GM19395 (cell line): ENCODE data around the gene TCF20.

ENCODE experiments used
- ATAC-seq: cut with Tn5 transposase; IDR thresholded peaks from one replicate; pipeline ENCODE4 v1.9.1; 2021; ENCODE audit warnings: mild to moderate bottlenecking, moderate library complexity; ENCODE audit not compliant: unreplicated experiment

Gene TCF20

DNA sequence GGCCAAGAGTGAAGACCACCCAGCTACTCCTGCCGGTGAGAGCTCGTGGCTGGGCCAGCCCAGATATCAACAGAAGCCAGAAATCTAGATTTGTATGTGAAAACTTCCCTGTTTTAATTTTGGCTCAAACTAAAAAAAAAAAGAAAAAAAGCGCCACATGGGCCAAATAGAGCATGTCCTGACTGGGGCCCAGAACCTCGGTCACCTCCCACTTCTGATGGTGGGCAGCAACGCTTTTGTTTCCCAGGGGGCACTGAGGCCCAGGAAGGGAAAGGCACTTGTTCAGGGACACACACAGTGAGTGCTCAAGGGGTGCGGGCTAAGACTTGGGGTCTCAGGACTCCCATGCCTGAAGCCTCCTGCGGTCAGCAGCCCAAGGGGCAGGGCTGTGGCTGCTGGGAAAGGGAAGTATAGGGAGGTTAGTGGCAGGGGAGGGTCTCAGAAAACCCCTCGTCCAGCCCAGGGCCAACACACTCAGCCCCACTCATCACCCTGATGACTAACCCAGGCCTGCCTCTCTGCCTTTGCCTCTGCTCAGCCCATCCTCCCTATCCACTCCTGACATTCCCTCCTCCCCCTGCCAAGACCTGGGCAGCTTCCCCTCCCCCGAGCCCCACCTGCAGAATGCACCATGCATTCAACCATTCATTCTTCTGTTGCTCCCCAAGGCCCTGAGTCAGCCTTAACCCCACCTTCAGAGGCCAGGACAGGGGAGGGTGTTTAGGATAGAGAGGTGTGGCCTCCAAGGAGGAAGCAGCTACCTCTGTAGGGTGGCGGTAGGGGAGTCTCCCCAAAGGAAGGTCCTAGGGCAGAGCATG is 30.0 kb upstream of the TCF20 start:
- no peak for ATAC-seq

DNA sequence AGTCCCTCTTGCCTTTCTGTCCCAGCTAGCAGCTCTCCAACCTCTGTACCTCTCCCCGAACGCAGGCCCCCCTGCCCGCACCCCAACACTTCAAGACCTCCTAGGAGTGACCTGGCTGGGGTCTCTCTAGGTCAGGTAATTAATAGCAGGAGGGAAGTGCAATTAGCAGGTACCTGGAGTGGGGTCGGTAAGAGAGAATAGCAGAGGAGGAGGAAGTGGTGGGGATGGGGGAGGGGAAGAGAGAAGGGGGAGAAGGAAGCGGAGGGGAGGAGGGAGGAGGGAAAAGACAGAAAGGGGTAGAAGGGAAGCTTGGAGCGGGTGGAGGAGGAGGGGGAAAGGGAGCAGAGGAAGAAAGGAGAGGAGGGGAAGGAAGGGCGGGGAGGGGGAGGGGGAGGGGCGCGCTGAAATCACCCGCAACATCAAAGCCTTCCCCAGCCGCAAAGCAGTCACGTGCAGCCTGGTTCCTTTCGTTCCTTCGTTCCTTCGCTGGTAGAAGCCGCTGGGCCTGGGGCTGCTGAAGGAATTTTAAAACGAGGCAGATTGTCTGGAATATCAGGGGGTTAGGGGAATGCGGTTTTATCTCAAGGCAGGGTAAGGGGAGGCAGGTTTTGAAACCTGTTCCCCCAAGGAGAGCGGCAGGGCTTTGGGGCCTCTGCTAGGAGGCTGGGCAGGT is 29.3 kb upstream of the TCF20 start:
- ATAC-seq = no peak

DNA sequence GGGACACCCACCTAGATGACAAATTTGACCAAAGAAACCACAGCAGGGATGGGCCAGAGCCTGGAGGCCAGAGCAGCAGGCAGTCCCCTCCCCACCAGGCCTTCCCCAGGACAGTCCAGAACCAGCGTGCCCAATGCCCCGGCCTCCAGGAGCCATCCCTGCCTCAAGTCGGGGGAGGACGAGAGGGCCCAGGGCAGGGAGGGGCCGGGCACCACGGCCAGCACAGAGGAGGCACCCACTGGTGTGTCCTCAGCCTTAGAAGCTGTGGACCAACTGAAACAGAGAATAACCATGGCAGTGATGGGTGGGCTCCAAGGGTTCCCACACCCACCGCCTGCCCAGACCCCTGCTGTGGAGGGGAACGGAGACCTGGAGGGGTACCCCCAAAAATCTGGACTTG is 28.3 kb upstream of the TCF20 start:
- no peak for ATAC-seq

DNA sequence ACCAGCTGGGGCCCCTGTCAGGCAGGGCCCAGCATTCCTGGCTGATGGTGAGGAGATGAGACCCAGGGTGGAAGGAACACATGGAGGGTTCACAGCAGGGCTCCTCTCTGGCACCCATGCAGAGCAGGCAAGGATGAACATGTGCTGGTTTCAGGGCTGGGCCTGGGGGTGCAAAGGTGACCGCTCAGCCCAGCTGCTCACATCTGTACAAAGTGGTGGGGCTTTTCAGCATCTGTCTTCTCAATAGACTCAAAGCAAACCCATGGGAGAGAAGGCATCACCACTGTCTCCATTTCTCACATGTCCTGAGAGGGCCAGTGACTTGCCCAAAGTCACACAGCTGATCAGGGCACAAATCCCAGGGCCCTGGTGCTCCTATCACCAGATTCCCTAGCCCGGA is 27.3 kb upstream of the TCF20 start:
- ATAC-seq = no peak

DNA sequence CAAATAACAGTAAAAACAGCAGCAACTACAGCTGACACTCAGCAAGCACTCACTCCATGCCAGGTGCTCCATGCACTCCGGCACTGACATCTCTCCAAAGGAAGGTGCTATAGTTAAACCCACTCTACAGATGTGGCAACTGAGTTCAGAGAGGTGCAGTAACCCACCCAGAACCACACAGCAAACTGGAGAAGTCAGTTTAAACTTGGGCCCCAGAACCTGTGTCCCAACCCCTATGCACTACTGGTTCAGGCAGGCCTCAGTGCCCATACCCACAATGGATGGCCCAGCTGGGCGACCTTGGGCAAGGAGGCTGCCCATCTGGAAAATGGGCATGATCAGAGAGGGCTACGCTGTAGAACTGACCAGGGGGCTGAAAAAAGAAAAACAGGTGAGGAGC is 26.4 kb upstream of the TCF20 start:
- no peak for ATAC-seq

DNA sequence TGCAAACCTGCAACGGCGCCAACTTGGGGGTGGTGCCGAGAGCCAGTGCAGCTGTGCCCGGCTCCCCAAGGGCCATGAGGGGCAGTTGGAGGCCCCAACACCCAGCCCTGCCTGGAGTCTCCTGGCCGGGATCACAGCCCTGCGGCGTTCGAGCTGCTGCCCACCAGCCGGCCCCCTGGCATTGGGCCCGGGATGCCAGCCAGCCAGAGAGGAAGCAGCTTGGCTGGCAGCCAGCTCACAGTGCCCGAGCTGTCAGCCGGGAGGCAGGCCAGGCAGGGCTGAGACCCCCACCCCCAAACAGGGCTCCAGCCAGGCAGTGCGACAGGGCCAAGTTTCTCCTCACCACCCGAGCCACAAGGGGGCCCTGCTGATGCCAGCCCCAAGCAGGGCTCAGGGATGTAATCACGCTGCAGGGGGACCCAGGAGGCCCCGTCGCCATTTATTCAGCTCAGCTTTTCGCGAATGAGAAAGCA is 26.0 kb upstream of the TCF20 start:
- no peak for ATAC-seq

DNA sequence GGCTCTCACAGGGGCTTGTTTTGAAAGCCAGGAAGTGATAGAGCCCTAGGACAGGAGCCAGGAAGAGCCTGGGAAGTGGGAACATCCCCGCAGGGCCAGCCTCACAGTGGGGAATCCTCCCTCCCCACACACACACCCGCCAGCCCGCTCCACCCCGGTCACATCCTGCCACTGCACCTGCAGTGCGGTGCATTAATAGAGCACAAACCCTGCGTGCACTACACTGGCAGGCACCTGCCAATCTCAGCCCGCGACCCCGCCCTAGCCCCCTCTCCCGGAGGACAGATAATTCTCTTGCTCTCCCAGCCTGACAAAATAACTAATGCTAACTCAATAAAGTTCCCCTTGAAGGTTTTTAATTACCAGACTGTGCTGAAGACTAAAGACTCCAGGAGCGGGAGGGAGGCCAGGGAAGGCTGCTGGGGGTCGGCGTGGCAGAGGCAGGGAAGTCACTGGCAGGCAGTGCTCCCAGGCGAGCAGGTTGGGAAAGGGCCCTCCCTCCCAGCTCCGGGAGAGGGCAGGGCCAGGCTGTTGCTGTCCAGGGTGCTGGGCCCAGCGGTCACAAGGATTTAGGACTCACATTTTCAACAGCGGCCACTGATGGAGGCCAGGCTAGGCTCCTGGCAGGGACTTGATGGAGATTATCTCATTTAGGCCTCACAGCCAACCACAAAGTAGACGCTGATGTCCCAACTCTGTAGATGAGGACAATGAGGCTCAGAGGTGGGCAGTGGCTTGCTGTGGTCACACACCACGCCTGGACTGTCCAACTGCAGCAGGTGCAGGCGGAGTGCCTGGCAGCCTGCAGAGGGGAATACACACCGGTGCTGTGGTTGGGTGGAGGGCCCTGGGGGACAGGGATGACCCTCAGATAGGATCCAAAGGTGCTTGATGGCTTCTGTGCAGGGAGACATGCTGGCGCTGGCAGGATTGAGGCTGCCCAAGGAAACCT is 23.9 kb upstream of the TCF20 start:
- ATAC-seq = no peak

DNA sequence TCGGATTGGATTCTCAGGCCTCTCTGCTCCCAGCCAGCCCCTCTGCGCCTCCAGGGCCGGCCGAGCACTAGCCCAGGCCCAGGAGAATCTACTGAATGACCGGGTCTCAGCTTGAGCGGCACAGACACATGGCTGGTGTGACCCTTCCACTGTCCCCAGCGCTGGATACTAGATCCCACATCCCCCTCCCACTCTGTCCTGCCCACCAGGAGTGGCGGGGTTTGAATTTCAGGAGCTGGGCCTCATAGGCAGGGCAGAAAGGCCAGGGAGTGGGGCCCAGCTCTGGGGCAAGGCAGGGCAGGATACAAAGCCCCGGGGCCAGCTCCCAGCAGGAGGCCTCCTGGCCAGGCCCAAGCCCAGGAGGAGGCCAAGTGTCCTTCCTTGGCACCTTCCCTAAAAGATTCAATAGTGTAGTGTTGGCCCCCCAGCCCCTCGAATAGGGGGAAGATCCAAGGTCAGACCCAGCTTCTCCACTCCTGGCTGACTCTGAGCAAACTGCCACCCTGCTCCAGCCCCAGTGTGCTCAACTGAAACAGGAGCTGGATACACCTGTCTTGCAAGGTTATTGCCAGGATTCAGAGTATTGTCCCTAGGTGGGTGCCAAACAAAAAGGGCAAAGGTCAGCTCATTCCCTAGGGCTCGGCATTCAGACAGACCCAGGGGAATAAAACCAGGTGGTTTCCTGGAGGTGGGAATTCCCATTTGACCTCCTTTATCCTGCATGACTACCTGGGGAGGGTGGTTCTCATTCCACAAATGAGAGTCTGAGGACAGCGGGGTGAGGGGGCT is 22.5 kb upstream of the TCF20 start:
- no peak for ATAC-seq

DNA sequence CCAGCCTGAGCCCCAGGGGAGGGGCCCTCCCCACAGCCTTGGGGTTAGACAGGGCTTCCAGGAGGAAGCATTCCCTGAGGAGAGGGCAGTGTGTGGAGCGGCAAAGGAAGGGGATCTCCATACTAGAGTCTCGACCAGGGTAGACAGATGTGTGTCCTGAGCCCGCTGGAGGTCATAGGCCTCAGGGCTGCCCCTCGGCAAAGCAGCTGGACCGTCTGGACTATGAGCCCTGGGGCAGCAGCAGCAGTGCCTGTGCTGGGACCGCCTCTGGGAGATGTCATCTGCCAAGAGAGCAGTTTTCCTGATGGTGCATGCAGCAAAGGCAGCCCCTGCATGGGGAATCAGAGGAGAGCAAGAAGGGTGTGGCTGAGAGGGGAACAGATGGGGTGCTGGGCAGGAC is 20.8 kb upstream of the TCF20 start:
- ATAC-seq = no peak

DNA sequence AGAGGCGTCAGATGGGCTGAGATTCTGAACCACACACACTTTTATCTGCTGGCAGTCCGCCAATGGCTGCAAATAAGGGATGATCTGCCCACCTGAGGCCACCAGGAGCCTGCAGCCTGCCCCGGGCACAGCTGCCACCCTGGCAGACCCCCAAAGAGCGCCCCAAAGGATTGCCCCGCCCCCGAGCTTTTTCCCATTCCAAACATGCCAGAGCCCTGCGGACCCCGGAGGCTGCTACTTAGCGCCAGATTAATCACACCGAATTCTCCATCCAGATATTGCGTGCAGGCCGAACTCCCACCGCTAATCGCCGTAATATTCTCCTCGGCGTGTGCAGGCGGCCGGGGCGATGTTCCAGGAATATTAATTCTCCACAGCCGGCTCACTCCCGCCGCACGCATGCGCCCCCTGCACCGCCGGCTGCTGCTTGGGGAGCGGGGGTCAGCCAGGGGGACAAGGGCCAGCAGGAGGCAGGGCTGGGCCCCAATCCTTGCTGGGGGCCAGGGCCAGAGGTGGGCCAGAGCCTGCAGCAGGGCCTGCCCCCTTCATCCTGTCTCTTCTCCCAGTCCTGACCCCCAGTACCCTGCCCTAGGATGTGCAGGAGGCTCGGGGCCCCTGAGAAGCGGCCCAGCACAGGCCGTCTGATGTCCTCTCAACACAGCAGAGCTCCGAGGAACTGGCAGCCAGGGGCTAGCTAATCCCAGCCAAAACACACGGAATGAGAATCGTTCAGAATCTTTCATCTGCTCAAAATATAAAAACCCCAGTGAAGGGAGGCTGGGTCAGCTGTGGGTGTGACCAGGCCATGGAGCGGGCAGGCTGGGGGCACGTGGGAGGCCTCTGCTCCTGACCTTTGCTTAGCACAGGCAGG is 19.5 kb upstream of the TCF20 start:
- no peak for ATAC-seq

DNA sequence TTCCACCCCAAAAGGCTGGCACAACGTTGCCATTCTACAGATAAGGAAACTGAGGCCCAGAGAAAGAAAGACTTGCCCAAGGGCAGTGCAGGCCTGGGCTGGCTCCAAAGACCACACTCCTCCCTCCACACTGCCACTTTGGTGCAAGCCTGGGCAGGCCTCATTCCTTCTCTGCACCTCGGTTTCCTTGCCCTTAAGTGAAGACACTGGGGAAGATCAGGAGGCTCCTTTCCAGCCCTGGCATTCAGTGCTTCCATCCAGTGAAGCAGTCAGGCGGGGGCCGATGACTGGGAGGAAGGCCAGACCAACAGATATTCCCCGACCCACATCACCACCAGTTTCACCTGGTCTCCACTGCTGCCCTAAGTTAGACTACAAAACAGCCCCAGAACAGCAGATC is 18.3 kb upstream of the TCF20 start:
- no peak for ATAC-seq

DNA sequence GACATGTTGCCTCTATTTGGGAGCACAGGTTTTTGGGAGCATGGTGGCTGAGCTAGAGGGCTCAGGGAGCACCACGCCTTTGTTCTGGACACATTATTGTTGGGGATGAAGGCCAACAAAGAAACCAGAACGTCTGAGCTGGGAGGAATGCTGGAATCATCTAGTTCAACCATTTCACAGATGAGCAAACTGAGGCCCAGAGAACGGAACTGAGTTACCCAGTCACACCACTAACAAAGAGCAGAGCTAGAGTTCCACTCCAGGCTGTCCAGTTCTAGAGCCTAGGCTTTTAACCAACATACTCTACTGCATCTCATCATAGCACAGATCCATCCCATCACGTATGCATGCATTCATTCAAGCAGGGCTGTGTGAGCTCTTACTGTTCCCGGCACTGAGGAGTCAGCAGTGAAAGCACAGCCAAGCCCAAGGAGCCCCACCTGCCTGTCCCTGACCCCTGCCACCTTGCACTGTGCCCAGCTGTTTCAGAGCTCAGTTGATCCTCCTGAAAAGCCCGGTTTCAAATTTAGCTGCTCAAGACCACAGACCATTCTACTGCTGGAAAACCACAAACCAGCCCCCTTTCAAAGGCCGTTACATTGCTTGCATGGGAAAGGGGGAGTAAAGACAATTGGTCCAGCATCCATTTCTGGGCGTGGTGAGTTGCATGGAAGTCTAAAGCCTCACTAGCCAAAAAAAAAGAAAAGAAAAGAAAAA is 16.9 kb upstream of the TCF20 start:
- no peak for ATAC-seq

DNA sequence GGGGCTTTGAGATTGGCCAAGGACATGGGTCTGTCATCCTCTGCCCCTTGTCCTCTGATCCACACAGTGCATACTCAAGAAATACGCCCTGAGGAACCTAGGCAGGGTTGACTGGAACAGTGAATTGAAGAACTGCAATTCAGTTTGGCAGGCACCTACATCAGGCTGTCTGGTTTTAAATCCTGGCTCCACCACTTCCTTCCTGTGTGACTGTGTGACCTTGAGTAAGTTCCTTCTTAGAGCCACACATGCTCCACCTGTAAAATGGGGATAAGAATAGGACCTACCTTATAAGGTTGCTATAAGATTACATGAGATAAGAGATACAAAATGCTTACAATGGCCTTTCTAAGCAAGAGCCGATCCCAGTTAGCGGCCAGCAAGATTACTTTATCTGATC is 15.8 kb upstream of the TCF20 start:
- no peak for ATAC-seq

DNA sequence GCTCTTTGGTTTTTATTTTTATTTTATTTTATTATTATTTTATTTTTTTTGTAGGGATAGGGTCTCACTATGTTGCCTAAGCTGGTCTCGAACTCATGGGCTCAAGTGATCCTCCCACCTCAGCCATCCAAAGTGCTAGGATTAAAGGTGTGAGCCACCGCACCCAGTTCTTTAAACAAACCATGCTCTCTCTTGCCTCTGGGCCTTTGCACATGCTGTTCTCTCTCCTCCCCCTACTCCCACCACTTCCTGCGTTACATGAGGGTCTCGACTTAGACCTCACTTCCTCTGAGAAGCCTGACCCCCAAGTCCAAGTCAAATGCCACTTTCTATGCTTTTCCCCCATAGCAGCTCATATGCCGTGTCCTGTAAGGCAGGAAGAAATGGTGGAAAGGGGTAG is 15.2 kb upstream of the TCF20 start:
- no peak for ATAC-seq

DNA sequence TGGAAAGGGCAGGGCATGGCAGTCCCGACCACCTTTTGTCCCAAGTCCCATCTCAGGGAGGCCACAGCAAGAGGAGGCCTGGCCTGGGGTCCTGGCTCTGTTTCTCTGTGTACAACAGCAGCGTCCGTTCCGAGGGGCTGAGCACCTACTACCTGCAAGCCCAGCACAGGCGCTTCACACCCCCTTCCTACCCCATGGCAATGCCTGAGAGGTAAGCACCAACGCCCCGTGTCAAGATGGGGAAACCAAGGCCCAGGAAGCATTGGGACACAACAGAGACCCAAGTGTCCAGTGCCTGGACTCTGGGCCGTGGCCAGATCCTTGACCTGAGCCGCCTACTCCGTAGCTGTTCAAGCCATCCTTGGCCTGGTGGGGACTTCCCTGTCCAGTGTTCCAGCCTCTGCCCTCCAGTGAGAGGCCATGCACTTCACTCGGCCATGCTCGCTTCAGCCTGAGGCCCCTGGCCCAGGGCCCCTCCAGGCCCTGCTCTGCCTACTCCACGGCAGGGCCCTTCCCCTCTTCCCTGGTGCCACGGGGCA is 14.3 kb upstream of the TCF20 start:
- no peak for ATAC-seq

DNA sequence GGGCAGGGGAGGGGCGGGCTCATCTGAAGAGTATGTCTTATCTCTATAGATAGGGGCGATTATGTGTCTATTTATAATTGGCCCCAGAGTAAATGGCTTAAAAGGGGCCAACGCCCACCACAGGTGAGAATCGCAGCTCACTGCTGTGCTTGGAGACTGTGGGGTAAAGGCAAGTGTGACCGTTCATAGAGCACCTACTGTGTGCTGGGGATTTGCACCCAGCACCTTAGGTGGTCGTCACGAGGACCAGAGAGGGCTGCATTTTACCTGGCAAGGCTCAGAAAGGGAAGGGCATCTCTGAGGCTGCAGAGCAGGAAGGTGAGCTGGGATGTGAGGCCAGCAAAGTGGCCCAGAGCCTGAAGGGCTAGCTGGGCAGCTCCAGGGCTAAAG is 13.7 kb upstream of the TCF20 start:
- ATAC-seq = no peak

DNA sequence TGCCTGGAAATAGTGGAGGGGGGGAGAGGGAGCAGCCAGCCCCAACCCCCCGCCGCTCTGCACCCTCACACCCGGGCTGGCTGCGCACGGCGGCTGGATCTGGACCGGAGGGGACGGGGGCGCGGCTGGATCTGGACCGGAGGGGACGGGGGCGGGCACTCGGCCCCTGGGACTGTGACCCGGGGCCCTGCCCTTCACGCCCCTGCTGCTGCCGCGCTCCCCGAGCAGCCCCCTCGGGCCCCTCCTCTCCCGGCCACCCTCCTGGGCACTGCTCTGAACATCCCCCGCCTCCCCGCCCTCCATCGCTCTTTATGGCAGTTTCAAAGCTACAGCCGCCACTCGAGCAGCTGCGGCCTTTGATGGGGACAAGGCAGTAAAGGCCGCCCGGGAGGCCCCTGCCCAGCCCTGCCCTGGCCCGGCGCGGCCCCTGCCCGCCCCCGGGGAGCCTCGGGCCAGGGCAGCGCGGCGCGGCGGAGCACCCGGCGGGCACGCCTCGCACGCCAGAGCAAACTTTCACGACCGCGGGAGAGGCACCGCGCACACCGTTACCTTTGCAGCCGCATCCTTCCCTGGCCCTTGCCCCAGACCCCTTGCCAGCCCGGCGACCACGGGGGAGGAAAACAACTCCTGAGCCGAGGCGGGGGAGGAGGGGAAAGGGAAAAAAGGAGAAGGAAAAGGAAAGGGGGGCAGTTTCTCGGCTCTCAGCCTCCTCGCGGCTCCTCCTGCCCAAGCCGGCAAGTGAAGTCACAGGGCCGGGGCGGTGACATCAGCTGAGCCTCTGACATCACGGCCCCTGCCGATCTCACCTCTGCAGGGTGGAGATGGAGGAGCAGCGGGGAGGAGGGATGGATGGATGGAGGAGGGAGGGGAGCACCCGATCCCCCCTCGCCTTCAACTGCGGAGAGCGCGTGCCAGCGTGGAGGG is 13.1 kb upstream of the TCF20 start:
- ATAC-seq = no peak

DNA sequence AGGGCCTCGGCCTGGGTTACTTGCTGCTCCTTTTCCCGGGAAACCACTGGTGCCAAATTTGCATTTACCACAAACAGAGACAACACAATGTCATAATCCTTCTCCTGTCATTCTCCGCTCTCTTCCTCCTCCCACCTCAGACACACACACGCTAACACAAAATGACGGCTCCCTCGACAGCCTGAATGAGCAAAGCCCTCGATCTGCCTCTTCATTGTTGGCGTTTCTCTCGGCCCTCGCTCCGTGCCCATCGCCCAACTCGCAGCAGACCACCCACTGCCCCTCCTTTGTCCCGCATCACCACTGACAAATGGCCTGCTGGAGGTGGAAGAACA is 12.5 kb upstream of the TCF20 start:
- ATAC-seq = no peak
